Right lobe of liver (tissue), 6 donors: ENCODE results near the gene AP4S1. TPM values are rescaled to one million over a fixed set of nuclear protein-coding genes. Genes with fewer than 3 reads are reported as not detected.
A peak's percentile ranks its signal among the peaks of the same experiment; 100 is the strongest.

Experiments
- ATAC-seq, 4 donors: fragments of 200-7000 bp; cut with Tn5 transposase; one replicate each; pipeline ENCODE4 v1.9.1; 2020; ENCODE audit warnings: mild to moderate bottlenecking in 4 of 4, moderate library complexity in 4 of 4
- DNase-seq, 3 donors: peaks; one replicate each; pipeline ENCODE4 v3.0.0-alpha.2; 2020
- H3K27ac ChIP-seq, 3 donors: fragments of 200-600 bp; one replicate each; pipeline ENCODE4 v1.8.0; 2022
- H3K27me3 ChIP-seq, 2 donors: fragments of 200-600 bp; one replicate each; pipeline ENCODE4 v1.8.0; 2022
- H3K36me3 ChIP-seq, 4 donors: fragments of 200-600 bp; sonication (generic) in 1 of 4; one replicate each; pipeline versions ENCODE4 v1.5.1 to v1.8.0; 2017 to 2022; ENCODE audit warnings: control low read depth in 1 of 4
- H3K4me1 ChIP-seq, 4 donors: fragments of 200-600 bp; sonication (generic) in 1 of 4; one replicate each; pipeline versions ENCODE4 v1.5.1 to v1.8.0; 2017 to 2022; ENCODE audit warnings: control low read depth in 1 of 4
- H3K4me3 ChIP-seq, 3 donors: fragments of 200-600 bp; one replicate each; pipeline ENCODE4 v1.8.0; 2022
- H3K9me3 ChIP-seq, 4 donors: fragments of 200-600 bp; sonication (generic) in 1 of 4; one replicate each; pipeline versions ENCODE4 v1.5.1 to v1.8.0; 2017 to 2022; ENCODE audit warnings: control low read depth in 1 of 4
- CTCF ChIP-seq, 4 donors: fragments of 200-600 bp in 3 of 4; fragments of 450-650 bp in 1 of 4; IDR thresholded peaks; one replicate each; pipeline versions ENCODE4 v1.5.1 to v1.8.0; 2016 to 2022; ENCODE audit warnings: antibody characterized with exemption in 4 of 4, mild to moderate bottlenecking in 2 of 4
- POLR2A ChIP-seq: fragments of 450-650 bp; IDR thresholded peaks from one replicate; pipeline ENCODE4 v1.6.1; 2017; ENCODE audit warnings: antibody characterized with exemption, mild to moderate bottlenecking
- WGBS: methylation state at CpG from one replicate; pipeline ENCODE4 v1.1.6; 2018; ENCODE audit warnings: low coverage, low lambda C conversion rate; ENCODE audit not compliant: insufficient coverage; ENCODE audit errors: missing lambda C conversion rate; 5-methylcytosine and 5-hydroxymethylcytosine counted together
- intact Hi-C, 2 donors: fragments of 100-400 bp; cut with DNase I; formaldehyde crosslinking; loops; one replicate each; pipeline versions ENCODE4 v1.11.2 to v1.14.1; 2022
- total RNA-seq, 6 experiments: library from RNA; depleted of rRNA in 2 of 6; stranded (reverse); fragments of >200 nt in 2 of 6; fragmentation: NEBNext Ultra II Directional in 3 of 6; extraction: Animal tissue kit (Norgen Biotek cat#: 25700) in 3 of 6; gene quantifications; one replicate each; pipeline versions ENCODE4 v1.1.0 to v1.2.4, GENCODE V29; 2016 to 2023
- donor health status: DM: no; HTN: yes; CAD: no.
- donor health status: DM: no; HTN: no; CAD: no.
- donor health status: DM: no; HTN: no; CAD: no.
- donor health status: DM: no; HTN: yes; CAD: no.
- donor health status: DM: no; HTN: yes; CAD: no.

AP4S1 gene
- total RNA-seq, 6 experiments from 2014 or later, result 2.0 to 5.3 (median 2.5) TPM

GRCh38 chr14:31124197-31124596, 98.7 kb downstream of the AP4S1 start:
- peaks cover 1 to 100% (median 51%) of the 10 kb centered on the region in 4 donors for H3K36me3 ChIP-seq

GRCh38 chr14:31125231-31125630, 99.8 kb downstream of the AP4S1 start:
- TF ChIP-seq POLR2A, result no peak
- ATAC-seq (no peak), DNase-seq (no peak)
- Histone ChIP-seq H3K4me3 (no peak overlapping the region), H3K4me1 (peaks cover 0 to 11% (median 5%) of the 10 kb centered on the region in 4 donors), H3K27ac (no peak overlapping the region), H3K36me3 (peaks cover 0 to 100% (median 43%) of the 10 kb centered on the region in 4 donors), H3K9me3 (no peaks in the 10 kb centered on the region), H3K27me3 (no peaks in the 10 kb centered on the region)
- intact Hi-C loops, result no loop called here
- 93% methylated on average over 6 of the region's 6 CpGs for WGBS

More at GRCh38 chr14:31124197-31124596, 98.7 kb downstream of the AP4S1 start:
- H3K9me3 ChIP-seq, result no peaks in the 10 kb centered on the region
- H3K4me3 ChIP-seq, result no peak overlapping the region
- peaks cover 0 to 11% (median 5%) of the 10 kb centered on the region in 4 donors for H3K4me1 ChIP-seq
- H3K27ac ChIP-seq, result no peak overlapping the region
- ATAC-seq (no peak), DNase-seq (no peak)
- no peaks in the 10 kb centered on the region for H3K27me3 ChIP-seq
- TF ChIP-seq POLR2A (no peak), CTCF (IDR thresholded peaks at IDR 0.05) (no peak)
- intact Hi-C loops, result no loop called here
- 76% methylated on average over 3 of the region's 3 CpGs for WGBS

- intact Hi-C loops, result no loop called here
- no peaks in the 10 kb centered on the region for H3K27me3 ChIP-seq
- no peak overlapping the region for H3K4me3 ChIP-seq
- TF ChIP-seq POLR2A (no peak), CTCF (IDR thresholded peaks at IDR 0.05) (no peak)
- no peak for DNase-seq
- WGBS, result 80% methylated on average over 1 of the region's 7 CpGs
- H3K36me3 ChIP-seq, result peaks cover 0 to 97% (median 38%) of the 10 kb centered on the region in 4 donors
- ATAC-seq, result no peak
- no peaks in the 10 kb centered on the region for H3K9me3 ChIP-seq
- peaks cover 0 to 11% (median 5%) of the 10 kb centered on the region in 4 donors for H3K4me1 ChIP-seq
- H3K27ac ChIP-seq, result peak overlapping the region in 1 of 3 donors; percentile 66
Measured at GRCh38 chr14:31126680-31127079, 101.2 kb downstream of the AP4S1 start.

- Histone ChIP-seq H3K36me3 (peaks cover 0 to 97% (median 38%) of the 10 kb centered on the region in 4 donors), H3K4me3 (no peak overlapping the region), H3K9me3 (no peaks in the 10 kb centered on the region), H3K4me1 (peaks cover 0 to 11% (median 5%) of the 10 kb centered on the region in 4 donors), H3K27me3 (no peaks in the 10 kb centered on the region), H3K27ac (peak overlapping the region; percentile 52 to 66 (median 53))
- DNase-seq, result no peak
- no peak for TF ChIP-seq POLR2A
- no peak for TF ChIP-seq CTCF (IDR thresholded peaks at IDR 0.05)
- intact Hi-C loops, result no loop called here
- ATAC-seq, result peak; percentile 77 to 98 (median 93)
Measured at GRCh38 chr14:31127690-31128089, 102.2 kb downstream of the AP4S1 start.

GRCh38 chr14:31128601-31129526, 103.4 kb downstream of the AP4S1 start:
- intact Hi-C loops, result no loop called here
- H3K9me3 ChIP-seq, result no peaks in the 10 kb centered on the region
- H3K27ac ChIP-seq, result peak overlapping the region in 2 of 3 donors; percentile 2 to 56
- no peak for DNase-seq
- WGBS, result 78% methylated on average over 11 of the region's 18 CpGs
- H3K27me3 ChIP-seq, result no peaks in the 10 kb centered on the region
- TF ChIP-seq CTCF (IDR thresholded peaks at IDR 0.05), result no peak
- no peak for TF ChIP-seq POLR2A
- no peak overlapping the region for H3K4me3 ChIP-seq
- peak; percentile 21 to 51 (median 42) for ATAC-seq
- peaks cover 0 to 11% (median 5%) of the 10 kb centered on the region in 4 donors for H3K4me1 ChIP-seq
- H3K36me3 ChIP-seq, result peaks cover 0 to 97% (median 41%) of the 10 kb centered on the region in 4 donors
